Inflammatory macrophage (primary cell): ENCODE data around the gene NF2.

Source experiments
- DNase-seq, 2 donors: peaks; one replicate each; pipeline ENCODE4 v3.0.0-alpha.2; 2020 to 2022

The NF2 gene

DNA sequence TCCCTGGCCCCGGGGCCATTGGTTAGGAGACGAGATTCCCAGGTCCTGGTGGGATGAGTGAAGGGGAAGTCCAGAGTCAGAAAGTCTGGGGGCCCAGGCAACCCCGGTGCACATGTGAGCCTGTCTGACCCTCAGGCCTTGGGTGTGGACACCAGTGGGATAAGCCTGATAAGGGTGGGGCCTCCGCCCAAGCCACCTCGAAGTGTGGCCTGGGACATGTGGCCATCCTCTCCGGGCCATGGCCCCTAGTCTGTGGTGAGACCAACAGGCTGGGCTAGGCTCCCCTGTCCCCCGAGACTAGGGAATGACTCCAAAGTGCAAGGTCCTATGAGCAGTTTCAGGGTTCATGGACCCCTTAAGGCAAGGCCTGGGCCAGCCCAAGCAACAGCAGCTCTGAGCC is 122.7 kb downstream of the NF2 start:
- no peak for DNase-seq

DNA sequence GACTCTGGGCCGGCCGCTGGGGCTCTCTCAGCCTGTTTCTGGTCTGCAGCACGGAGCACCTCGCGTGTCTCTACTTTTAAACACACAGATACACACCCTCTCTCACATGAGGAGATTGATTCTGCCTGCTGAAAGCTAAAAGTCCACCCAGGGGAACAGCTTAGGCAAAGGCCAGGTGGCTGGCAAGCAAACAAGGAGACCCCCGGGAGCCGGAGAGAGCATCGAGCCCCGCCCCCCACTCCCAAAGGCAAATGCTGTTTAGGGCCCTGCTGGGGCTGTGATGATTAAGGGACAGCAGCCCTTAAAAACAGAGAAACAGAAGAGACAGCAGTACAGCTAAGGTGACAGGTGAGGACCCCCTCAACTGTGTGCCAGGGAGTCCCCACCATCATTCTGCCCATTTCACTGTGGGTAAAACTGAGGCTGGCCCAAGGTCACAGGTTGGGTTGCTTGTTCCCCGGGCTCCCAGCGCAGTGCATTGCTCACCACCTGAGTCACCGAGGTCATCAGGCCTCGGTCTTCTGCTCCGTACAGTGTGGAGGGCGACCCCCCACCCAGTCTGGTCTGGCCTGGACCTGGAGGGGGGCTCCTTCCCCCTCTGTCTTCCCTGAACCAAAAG is 123.2 kb downstream of the NF2 start:
- no peak for DNase-seq

DNA sequence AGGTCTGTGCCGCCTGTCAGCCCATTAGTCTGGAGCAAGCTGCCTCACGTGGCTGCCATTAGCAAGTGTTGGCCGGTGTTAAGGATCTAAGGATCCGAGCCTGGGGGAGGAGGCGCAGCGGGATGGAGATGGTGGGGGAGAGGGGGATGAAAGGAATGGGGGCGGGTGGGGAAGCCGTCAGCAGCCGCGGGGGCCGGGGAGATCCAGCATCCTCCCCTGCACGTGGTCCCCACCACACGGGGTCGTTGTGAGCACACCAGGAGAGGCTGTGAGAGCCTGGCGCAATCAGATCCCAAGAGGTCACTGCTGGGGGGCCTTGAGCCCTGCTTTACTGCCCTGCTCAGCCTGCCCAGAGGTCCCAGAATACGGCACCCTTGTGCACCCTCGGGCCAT is 123.7 kb downstream of the NF2 start:
- no peak for DNase-seq

DNA sequence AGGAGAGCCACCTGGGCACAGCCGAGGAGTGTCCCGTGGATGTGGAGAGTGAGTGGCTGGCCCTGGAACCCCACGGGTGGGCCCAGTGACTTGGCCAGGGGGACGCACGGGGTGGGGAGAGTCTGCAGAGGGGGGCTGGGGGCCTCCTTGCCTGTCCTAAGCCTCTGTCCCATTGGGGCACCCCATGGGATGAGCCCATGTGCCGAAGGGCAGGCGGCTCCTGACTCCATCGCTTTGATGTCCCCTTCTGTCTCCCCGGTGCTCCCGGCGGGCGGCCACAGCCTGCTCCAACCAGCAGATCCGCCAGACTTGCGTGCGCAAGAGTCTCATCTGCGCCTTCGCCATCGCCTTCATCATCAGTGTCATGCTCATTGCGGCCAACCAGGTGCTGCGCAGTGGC is 125.7 kb downstream of the NF2 start:
- no peak for DNase-seq

DNA sequence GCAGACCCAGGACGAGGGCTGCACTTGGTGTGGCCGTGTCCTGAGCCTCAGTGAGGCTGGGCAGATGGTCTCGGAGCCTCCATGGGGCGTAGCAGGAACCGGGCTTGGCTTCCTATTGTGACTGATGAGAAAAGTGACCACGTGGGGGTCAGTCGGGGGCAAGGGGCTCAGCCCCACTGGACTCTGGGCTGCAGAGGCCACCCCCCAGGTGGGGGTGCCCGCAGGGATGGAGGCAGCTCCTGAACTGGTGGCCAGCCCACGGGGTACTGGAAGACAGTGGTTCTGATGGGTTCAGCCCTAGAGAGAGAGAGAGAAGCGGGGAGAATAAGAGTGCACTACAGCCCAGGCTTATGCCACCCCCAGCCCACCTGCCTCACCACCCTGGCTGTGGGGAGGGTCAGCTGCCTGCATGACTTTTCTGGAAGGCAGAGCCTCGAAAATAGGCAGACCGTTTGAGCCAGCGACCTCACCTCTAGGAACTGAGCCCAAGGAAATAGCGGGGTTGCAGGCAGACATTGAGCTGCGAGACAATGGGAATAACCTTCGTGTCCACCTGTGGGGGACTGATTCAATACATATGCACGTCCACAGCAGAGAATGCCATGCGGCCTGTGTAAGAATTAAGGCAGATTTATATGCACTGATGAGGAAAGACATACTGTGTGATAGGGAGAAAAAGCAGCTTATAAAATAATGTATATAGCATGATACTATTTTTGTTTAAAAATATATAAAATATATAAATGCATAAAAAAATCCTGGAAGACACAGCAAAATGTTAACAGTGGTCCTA is 127.8 kb downstream of the NF2 start:
- no peak for DNase-seq

DNA sequence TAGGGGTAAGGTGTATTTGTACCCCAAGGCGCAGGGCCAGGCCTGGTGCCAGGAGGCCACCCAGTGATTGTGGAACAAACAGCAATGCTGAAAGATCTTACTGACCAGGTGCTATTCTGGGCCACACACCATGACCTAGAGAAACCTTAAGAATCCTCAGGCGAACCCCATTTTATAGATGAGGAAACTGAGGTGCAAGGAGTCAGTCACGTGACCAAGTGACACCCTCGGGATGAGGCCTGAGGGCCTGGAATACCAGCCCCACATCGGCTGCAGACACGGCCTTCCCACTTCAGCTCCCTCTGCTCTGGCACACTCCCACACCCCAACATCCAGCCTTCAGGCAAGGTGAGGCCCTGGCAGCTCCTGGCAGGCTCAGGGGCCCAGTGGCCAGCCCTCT is 129.4 kb downstream of the NF2 start:
- no peak for DNase-seq

DNA sequence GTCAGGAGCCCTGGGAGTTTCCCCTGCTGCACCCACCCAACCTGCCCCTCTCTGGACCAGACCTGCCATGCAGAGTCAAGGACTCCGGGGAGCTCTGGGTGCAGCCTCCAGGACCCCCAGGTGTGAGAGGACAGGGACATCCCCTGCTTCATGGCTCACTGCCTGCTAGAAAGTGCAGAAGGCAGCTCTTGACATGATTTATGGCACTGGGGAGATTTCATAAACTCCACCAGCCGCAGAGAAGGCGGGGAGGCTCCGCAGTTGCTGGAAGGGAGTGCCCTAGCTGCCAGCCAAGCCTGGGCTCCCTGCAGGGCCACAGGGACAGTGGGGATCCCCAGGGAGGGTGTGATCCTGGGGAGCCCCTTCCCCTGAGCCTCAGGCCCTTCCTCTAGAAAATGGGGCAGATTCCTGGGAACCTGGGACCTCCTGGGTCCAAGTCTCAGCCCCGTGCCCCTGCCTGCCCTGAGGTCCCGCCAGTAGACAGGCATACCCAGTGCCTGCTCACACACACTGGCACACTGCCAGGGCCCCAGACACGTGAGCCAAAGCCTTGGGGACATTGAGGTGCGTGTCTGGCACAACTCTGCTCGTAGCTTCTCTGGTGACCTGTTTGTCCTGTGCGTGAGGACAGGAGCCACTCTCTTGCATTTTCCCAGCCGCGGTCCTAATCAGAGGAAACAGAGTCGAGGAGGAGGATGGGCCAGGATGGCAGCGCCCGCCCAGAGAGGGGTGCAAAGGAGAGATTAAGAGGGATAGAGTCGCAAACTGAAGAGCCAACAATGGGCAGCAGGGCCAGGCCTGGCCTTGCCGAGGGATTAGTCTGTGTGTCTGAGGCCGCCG is 130.1 kb downstream of the NF2 start:
- no peak for DNase-seq

DNA sequence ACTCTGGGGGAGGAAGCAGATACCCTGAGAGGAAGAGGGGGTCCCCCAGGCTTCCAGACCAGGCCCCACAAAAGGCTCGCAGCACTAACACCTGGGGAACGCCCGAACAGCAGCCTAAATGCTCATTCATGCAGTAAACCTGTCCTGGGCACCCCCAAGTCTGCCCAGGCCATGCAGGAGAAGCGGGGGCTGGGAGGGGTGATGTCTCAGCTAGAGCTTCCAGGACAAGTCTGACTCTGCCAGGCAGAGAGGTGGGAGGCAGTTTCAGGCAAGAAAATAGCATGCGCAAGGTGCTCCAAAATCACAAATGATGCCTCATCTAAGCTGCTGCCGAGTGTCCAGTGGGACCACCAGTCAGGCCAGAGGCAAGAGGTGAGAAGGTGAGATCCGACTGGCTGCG is 131.0 kb downstream of the NF2 start:
- DNase-seq, result no peak

DNA sequence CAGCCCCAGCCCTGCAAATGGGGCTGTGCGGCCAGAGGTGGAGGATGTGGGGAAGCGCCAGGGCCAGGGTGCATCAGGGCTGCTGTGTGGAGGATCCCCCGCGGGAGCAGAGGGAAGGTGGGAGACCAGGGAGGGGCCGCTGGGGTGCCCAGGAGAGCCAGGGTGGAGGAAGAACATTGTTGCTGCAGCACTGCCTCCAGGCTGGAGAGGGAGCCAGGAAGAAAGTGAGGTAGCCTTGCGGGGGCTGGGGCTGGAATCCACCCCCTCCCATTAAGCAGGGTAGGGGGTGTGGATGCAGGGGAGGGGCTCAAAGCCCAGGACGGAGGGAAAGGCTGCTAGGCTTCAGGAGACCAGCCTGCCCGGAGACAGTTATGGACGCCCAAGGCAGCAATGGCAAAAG is 131.4 kb downstream of the NF2 start:
- no peak for DNase-seq

DNA sequence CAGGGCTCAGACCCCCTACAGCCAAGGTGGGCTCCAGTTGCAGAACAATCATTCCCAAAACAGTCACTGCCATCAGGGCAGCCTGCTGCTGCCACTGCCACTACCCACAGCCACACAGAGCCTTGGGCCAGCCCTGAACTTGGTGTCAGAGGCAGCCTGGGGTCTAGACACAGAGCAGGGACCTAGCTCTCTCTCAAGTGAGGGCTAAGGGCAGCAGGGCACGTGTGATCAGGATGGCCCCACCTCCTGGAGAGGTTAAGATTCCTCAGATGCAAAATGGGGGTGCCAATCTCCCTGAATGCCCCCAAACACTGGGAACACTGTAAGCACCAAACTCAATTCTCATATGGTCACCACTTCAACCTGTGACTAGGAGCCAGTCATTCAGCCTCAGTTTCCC is 132.0 kb downstream of the NF2 start:
- DNase-seq, result no peak

DNA sequence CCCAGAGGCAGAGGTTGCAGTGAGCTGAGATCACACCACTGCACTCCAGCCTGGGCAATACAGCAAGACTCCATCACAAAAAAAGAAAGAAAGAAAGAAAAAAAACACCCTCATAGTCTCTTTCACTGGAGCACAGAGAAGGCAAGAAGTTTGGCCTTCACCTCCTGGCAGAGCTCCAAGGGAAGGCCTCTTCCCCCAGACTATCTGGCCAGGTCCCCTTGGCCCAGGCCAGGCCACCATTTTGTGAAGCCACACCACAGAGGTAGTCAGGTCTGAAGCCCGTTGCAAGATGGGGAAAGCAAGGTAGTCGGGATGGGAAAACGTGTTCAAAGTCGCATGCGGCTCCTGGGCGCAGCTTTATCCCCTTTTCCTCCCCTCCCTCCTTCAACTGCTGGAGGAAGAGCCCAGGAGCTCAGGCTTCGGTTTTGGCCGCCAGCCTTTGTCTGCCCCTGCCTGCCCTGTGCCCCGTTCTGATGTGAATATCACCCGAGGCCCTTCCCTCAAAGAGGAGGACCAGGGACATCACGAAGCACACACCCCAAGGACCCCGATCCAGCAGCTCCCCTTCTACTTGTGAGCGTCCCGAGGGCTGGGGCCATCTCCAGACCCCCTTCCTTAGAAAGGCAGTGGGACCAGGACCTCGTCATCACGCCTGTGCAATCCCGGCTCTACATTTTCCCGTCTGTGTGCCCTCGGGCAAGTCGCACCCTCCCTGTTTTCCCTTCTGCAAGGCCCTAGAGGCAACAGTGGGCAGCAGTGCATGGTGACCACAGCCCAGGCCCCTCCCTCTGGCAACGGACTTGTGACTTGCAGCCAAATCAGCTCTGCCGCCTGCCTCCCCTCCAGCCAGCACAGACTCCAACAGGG is 134.1 kb downstream of the NF2 start:
- no peak for DNase-seq

DNA sequence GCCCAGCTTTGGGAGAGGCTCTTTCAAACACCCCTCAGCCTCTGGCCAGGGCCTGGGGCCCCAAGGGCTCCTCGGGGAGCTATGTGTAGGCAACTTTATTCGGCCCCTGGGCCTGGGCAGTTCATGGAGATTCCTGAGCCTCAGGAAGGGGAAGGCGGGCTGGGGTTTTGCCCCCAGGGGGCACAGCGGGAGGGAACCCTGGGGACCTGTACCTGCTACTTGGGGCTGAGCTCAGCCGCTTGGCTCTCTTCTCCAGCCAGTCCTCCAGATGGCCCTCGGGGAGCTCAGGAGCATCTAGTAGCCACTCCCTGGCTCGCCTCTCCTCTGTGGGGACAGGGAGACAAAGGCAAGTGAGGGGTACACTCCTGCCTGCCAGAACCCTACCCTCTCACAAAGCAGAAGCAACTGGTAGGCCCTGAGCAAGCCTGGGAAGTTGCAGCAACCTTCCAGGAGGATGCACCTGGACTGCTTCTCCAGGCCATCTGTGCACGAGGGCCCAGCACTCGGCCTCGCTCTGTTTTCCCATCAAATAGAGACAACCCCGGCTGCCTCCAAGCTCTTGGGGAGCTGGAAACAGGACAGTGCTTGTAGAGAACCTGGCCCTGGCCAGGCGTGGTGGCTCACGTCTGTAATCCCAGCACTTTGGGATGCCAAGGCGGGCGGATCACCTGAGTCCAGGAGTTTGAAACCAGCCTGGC is 134.8 kb downstream of the NF2 start:
- DNase-seq, result no peak

DNA sequence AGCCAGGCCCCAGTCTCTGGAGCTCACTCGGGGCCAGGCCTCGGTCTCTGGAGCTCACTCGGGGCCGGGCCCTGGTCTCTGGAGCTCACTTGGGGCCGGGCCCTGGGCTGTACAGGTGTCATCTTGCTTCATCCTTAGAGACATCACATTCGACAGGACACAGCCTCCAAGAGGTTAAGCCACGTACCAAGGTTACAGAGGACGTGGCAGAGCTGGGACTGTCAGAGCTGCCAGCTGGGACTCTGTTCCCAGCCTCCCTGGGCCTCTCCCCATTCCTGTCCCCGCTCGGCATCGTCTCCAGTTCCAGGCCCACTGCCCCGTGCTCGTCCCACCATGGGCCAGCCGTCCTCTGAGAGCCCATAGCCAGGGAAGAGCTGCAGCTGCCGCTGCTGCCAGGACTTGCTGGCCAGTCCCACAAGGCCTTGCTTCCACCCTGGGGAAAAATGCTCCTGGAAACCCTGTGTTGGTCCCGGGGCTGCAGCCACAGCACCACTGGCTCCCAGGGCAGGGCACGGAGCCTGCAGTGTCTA is 136.0 kb downstream of the NF2 start:
- no peak for DNase-seq

DNA sequence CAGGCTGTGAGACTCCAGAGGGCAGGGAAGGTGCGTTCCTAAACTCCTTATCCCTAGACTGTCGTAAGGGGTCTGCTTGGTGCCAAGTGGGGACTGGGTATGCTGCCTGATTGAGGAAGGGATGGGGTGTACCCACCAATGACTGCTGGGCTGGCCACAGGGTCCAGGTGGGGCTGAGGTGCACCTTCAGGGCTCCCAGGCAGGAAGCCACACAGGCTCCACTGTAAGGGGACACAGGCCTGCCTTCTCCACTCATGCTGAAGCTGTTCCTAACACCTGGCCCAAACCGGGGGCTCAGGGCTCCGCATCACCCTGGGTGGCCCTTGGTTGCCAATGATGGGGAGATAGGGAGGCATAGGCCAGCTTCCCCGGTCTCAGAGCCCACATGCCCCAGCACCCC is 136.8 kb downstream of the NF2 start:
- DNase-seq, result no peak

DNA sequence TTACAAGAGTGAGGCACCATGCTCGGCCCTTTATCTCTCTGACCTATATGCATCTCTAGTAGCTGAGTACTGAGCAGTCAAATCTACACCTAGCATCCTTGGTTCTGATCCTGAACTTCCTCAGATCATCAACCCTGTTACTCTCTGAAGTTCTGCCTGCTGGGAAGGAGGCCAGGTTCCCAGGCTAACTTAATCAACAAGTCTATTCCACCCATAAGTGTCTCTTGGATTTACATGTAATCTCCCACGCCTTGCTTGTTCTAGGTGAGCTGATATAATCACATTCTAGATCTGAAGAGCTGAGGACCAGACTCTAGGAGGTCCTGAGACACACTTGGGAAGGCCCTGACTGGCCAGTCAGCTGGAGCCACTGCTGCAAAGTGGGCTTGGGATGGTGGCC is 138.5 kb downstream of the NF2 start:
- DNase-seq, result no peak

DNA sequence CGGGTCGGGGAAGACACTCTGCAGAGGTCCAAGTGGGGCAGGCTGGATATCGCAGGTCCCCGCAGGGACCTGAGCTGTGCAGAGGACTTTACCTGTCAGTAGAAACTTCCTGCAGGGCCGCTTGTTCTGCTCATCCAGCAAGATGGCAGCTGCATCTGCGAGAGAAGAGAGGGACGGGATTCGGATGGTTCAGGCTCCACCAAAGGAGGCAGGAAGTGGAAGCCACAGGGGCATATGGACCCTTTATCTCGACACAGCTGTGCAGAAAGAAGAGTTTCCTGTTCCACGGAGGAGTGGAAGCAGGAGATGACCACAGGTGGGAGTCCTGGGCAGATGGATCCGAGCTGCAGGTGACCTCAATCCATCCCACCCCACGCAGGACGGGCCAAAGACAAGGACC is 138.9 kb downstream of the NF2 start:
- DNase-seq, result no peak

DNA sequence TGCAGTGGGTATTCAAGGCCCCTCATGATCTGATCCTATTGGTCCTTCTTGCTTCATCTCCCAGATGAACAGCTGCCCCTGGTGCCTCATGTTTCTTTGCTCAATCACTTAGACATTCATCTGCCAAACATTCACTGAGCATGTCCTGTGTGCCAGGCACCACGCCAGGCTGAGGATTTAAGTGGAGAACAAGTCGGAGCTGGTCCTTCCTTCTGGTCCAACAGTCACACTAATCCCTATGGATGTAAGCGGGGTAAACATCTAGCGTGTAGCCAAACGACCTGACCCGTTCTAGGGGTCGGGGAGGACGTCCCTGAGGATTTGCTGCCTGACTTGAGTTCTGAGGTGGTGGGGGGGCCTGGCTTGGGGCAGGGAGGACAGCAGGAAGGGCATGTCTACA is 141.5 kb downstream of the NF2 start:
- DNase-seq, result no peak

DNA sequence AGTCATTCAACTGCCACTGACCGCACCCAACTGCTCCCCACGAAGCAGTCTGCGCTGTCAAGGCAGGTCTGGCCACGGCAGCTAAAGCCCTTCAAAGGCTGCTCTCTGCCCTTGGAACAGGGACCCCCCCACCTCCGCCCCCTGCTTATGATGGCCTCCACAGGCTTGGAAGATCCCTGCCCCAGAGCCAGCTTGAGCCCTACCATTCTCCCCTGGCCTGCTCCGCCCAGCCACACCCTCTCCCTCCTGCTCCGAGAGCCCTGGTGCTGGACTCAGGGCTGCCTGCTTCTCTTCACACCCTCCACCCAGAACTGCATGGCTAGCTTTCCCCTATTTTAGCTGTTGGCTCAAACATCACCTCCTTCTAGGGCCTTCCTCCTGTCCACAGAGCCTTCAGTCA is 144.4 kb downstream of the NF2 start:
- DNase-seq, result no peak
